Measurements from ENCODE around the gene OTUD5. TPM values are rescaled to one million over a fixed set of nuclear protein-coding genes. Genes with fewer than 3 reads are reported as not detected.

The OTUD5 gene
- total RNA-seq, 5 donors from 2014 or later (not counting 1 experiment from before 2014, with no cell fraction given) = 87.2 to 92.5 (median 89.7) TPM

DNA sequence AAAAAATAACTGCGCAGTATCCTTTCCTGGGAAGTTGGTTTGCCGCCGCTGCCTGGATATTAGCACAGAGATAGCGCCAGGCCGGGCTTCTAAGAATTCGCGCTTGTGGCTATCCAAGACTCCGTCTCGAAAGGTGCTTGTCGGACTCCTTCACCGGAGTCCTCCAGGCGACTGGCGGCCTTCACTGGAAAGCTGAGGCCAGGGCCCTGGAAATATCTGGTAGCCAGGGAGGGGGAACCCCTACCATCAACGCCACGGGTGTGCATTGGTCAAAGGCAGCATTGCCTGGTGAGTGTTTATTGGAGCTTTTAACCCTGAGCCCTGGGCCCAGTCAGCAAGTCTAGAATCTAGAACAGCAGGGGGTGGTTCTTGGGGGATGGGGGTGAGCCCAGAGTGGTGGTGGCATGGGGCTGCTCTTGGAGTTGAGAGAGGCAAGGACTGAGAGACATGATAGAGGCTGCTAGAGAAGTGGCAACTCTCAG is 38.0 kb downstream of the OTUD5 start:
- Histone ChIP-seq H3K27me3 (replicated peaks in 1 of 2; ENCODE audit: control insufficient read depth in 2 of 2, extremely low read depth in 1 of 2, insufficient read depth in 2 of 2, low read length in 1 of 2) (no peaks in the 10 kb centered on the region), H3K4me1 (ENCODE audit: control insufficient read depth in 1 of 2, extremely low read depth in 1 of 2, insufficient read depth in 2 of 2, low read length in 2 of 2) (peaks cover 20 to 68% of the 10 kb centered on the region in 2 experiments), H3K27ac (ENCODE audit: low read length) (peak overlapping the region; percentile 92), H3K9me3 (no peaks in the 10 kb centered on the region), H3K36me3 (ENCODE audit: control insufficient read depth in 2 of 2, extremely low read depth in 1 of 2, insufficient read depth in 1 of 2, low read length in 1 of 2) (peaks cover 0 to 40% of the 10 kb centered on the region in 2 donors), H3K4me3 (ENCODE audit: control insufficient read depth in 1 of 2, extremely low read depth in 1 of 2, low read length in 1 of 2) (peak overlapping the region; percentile 74 to 98)
- POLR2A ChIA-PET = interaction anchor here (0.6 to 1.0 kb wide), 4 partner anchors 17 to 271 kb away, joined by 3 to 13 read pairs (median 4); no protein-coding TSS in a partner anchor
- ATAC-seq (replicated peaks in 1 of 4) (peak; percentile 17 to 35 (median 29)), DNase-seq (peak in 26 of 35 experiments; percentile 25 to 70 (median 52))
- Mint-ChIP-seq H3K9me3 (no peaks in the 10 kb centered on the region), H3K4me3 (peak overlapping the region; percentile 86 to 97 (median 96)), H3K27ac (peak overlapping the region; percentile 74 to 98), H3K36me3 (peaks cover 33% of the 10 kb centered on the region), H3K27me3 (no peaks in the 10 kb centered on the region), H3K4me1 (peaks cover 62 to 73% (median 63%) of the 10 kb centered on the region in 3 donors)
- WGBS (ENCODE audit: insufficient coverage) = 2% methylated on average over 7 of the region's 15 CpGs
- CTCF ChIA-PET = interaction anchor here (0.6 to 0.7 kb wide), 4 partner anchors 12 to 169 kb away, joined by 3 to 7 read pairs (median 3); no protein-coding TSS in a partner anchor

DNA sequence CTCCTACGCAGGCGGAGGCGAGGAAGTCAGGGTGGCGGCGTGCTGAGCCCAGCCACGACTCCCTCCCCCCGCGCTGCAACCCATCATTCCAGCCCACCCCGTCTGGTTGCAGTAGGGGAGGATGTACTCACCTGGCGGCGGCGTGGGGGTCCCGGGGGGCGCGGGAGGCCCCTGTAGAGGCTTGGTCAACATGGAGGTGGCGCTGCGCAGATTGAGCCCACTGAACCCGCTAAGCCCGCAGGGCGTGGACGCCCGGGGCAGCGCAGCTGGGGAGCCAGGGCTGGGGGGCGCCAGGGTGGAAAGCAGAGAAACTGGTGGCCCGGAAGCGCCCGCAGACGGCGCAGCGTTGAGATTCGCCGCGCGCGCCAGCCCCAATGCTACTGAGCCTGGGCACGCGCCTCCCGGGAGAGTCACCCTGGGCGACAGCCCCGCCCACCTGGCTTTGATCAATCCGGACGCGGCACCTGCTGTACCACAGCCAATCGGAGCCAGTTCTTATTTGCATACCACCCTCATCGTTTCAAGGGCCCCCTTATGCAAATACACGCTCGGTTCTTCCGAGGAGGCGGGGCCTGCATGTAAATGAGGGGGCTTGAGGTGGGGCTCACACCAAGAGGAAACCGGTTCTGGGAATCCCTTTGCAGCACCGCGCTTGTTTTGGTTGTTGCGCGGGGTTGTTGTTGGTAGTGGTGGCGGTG is 38.6 kb downstream of the OTUD5 start, which contains the start of gene PIM2:
Gene PIM2, minus strand, starts transcription at position 382 of the 698 bp plus-strand sequence. Its CDS starts 190 bp downstream, at position 192.
- Mint-ChIP-seq H3K4me1 (peaks cover 62 to 73% (median 63%) of the 10 kb centered on the region in 3 donors), H3K4me3 (peak within 1 kb of the TSS; percentile 86 to 97 (median 96)), H3K27ac (peak within 1 kb of the TSS; percentile 74 to 98), H3K36me3 (peaks cover 33% of the 10 kb centered on the region), H3K27me3 (no peaks in the 10 kb centered on the region), H3K9me3 (no peaks in the 10 kb centered on the region)
- Histone ChIP-seq H3K4me3 (ENCODE audit: control insufficient read depth in 1 of 2, extremely low read depth in 1 of 2, low read length in 1 of 2) (peak within 1 kb of the TSS; percentile 75 to 98), H3K9me3 (no peaks in the 10 kb centered on the region), H3K36me3 (ENCODE audit: control insufficient read depth in 2 of 2, extremely low read depth in 1 of 2, insufficient read depth in 1 of 2, low read length in 1 of 2) (peaks cover 0 to 44% of the 10 kb centered on the region in 2 donors), H3K27me3 (replicated peaks in 1 of 2; ENCODE audit: control insufficient read depth in 2 of 2, extremely low read depth in 1 of 2, insufficient read depth in 2 of 2, low read length in 1 of 2) (no peaks in the 10 kb centered on the region), H3K27ac (ENCODE audit: low read length) (peak within 1 kb of the TSS; percentile 92), H3K4me1 (ENCODE audit: control insufficient read depth in 1 of 2, extremely low read depth in 1 of 2, insufficient read depth in 2 of 2, low read length in 2 of 2) (peaks cover 20 to 68% of the 10 kb centered on the region in 2 experiments)
- ATAC-seq (replicated peaks in 1 of 4) (peak; percentile 74 to 77 (median 76)), DNase-seq (peak; percentile 73 to 96 (median 92))
- CTCF ChIA-PET = interaction anchor here (0.6 to 0.7 kb wide), 4 partner anchors 11 to 169 kb away, joined by 3 to 7 read pairs (median 3); no protein-coding TSS in a partner anchor
- POLR2A ChIA-PET = interaction anchor here (0.6 to 1.0 kb wide), 3 partner anchors 17 to 272 kb away, joined by 3 to 13 read pairs (median 4); no protein-coding TSS in a partner anchor
- WGBS (ENCODE audit: insufficient coverage) = 0% methylated on average over 14 of the region's 55 CpGs

DNA sequence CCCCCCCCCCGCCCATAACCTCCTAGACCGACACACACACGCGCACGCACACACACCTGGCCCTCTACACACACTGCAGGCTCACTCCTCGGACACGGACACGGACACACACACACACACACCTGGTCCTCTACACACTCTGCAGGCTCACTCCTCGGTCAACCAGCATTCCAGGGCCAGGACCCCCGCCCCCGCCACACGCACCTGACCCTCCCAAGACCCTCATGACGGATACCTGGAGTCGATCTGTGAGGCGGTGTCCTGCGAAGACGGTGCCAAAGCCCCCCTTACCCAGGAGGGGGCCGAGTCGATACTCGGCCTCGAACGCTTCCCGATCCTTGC is 39.1 kb downstream of the OTUD5 start:
- WGBS (ENCODE audit: insufficient coverage) = 0% methylated on average over 4 of the region's 23 CpGs
- Histone ChIP-seq H3K27ac (ENCODE audit: low read length) (peak overlapping the region; percentile 80), H3K27me3 (replicated peaks in 1 of 2; ENCODE audit: control insufficient read depth in 2 of 2, extremely low read depth in 1 of 2, insufficient read depth in 2 of 2, low read length in 1 of 2) (no peaks in the 10 kb centered on the region), H3K9me3 (no peaks in the 10 kb centered on the region), H3K4me3 (ENCODE audit: control insufficient read depth in 1 of 2, extremely low read depth in 1 of 2, low read length in 1 of 2) (peak overlapping the region; percentile 75 to 98), H3K36me3 (ENCODE audit: control insufficient read depth in 2 of 2, extremely low read depth in 1 of 2, insufficient read depth in 1 of 2, low read length in 1 of 2) (peaks cover 0 to 44% of the 10 kb centered on the region in 2 donors), H3K4me1 (ENCODE audit: control insufficient read depth in 1 of 2, extremely low read depth in 1 of 2, insufficient read depth in 2 of 2, low read length in 2 of 2) (peaks cover 20 to 67% of the 10 kb centered on the region in 2 experiments)
- H3K9me3 Mint-ChIP-seq = no peaks in the 10 kb centered on the region
- H3K4me3 Mint-ChIP-seq = peak overlapping the region; percentile 86 to 97 (median 96)
- H3K4me1 Mint-ChIP-seq = peaks cover 64 to 76% (median 66%) of the 10 kb centered on the region in 3 donors
- H3K36me3 Mint-ChIP-seq = peaks cover 33% of the 10 kb centered on the region
- POLR2A ChIA-PET = no interaction called here
- H3K27ac Mint-ChIP-seq = peak overlapping the region; percentile 74 to 98
- ATAC-seq (replicated peaks in 1 of 4) (no peak), DNase-seq (no peak)
- CTCF ChIA-PET = no interaction called here
- H3K27me3 Mint-ChIP-seq = no peaks in the 10 kb centered on the region

DNA sequence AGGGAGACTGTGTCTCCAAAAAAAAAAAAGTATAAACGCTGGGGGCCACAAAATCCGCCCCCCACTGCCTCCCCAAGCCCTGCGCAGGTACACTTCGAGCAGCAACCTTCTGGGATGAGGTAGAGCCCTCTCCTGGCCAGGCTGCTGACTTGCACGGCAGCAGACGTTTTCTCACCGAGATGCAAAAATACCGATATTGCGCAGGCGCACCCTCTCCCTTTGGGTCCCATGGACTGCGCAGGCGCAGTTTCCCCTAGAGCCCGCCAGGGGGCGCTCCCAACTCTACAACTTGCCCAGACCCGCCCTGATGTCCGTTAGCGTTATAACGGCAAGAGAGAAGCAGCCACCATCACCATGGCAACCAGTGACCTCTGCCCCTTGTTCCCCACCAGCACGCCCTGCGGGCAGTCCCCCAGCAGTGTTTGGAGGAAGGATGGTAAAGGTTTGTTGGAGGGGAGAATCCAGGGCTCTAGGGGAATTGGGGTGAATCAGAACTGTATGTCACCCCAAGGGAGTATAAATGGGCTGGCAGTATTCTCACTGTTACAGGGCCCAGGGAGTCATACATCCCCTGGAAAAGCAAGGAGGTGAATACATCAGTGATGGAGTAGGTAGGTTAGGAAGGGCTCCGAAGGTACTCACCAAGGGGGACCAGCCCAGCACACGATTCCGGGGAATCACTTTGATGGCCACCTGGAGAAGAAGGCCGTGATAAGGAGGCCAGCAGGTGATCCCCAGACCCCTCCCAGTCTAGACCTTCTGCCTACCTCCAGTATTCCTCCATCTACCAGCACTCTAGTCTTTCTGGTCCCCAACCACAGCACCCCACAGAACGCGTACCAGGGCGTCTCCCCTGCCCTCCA is 40.0 kb downstream of the OTUD5 start:
- ChIA-PET POLR2A (interaction anchor here in 1 of 2 donors (0.6 kb wide), 1 partner anchor 116 kb away, joined by 3 read pairs; the partner anchor contains the start of gene HDAC6), CTCF (interaction anchor here (0.7 to 1.8 kb wide), 3 partner anchors 23 to 369 kb away, joined by 3 to 5 read pairs (median 3); no protein-coding TSS in a partner anchor)
- Mint-ChIP-seq H3K36me3 (peaks cover 30% of the 10 kb centered on the region), H3K4me3 (peak overlapping the region; percentile 86 to 97 (median 96)), H3K27ac (peak overlapping the region; percentile 74 to 97), H3K4me1 (peaks cover 62 to 75% (median 67%) of the 10 kb centered on the region in 3 donors), H3K27me3 (no peaks in the 10 kb centered on the region), H3K9me3 (no peaks in the 10 kb centered on the region)
- H3K9me3 ChIP-seq = no peaks in the 10 kb centered on the region
- peaks cover 20 to 67% of the 10 kb centered on the region in 2 experiments for H3K4me1 ChIP-seq (ENCODE audit: control insufficient read depth in 1 of 2, extremely low read depth in 1 of 2, insufficient read depth in 2 of 2, low read length in 2 of 2)
- H3K36me3 ChIP-seq (ENCODE audit: control insufficient read depth in 2 of 2, extremely low read depth in 1 of 2, insufficient read depth in 1 of 2, low read length in 1 of 2) = peaks cover 0 to 42% of the 10 kb centered on the region in 2 donors
- H3K27ac ChIP-seq (ENCODE audit: low read length) = peak overlapping the region; percentile 80
- DNase-seq = peak; percentile 80 to 91 (median 86)
- 0% methylated on average over 10 of the region's 27 CpGs for WGBS (ENCODE audit: insufficient coverage)
- H3K27me3 ChIP-seq (replicated peaks in 1 of 2; ENCODE audit: control insufficient read depth in 2 of 2, extremely low read depth in 1 of 2, insufficient read depth in 2 of 2, low read length in 1 of 2) = no peaks in the 10 kb centered on the region
- peak; percentile 28 to 38 (median 34) for ATAC-seq (replicated peaks in 1 of 4)
- peak overlapping the region; percentile 75 to 98 for H3K4me3 ChIP-seq (ENCODE audit: control insufficient read depth in 1 of 2, extremely low read depth in 1 of 2, low read length in 1 of 2)

DNA sequence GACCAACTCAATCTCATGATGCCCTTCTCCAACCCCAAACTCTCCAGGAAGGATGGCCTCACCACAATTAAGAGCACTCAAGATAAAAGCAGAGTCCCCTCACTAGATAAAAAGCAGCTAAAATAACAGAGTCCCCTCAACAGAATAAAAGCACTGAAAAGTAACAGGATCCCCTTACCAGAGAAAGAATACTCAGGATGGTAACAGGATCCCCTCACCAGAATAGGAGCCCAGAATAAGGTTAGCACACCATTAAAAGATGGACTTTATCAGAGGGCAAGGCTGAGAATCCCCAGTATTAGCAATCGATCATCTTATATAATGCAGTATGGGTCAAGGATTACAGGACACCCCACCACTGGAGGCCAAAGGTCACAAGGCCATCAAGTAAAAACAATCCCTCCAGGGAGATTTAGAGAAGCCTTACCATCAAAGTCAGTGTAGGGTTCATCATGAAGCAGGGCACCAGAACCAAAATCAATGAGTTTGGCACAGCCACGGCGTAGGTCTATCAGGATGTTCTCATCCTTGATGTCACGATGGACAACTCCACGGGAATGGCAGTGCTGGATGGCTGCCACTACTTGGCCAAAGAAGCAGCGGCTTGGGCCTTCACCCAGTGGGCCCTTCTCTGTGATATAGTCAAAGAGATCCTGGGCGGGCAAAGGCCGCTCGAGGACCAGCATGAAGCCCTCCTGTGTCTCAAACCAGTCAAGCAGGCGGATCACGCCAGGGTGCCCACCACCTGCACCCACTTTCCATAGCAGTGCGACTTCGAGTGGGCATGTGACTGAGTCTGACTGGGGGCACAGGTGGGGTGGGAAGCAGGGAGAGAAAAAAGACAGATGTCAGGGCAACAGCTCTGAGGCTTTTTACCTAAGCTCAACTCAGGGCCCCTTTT is 42.6 kb downstream of the OTUD5 start:
- CTCF ChIA-PET = interaction anchor here in 1 of 2 donors (1.8 kb wide), 1 partner anchor 25 kb away, joined by 5 read pairs; no protein-coding TSS in a partner anchor
- Mint-ChIP-seq H3K36me3 (peaks cover 26% of the 10 kb centered on the region), H3K27me3 (peaks cover 0 to 7% of the 10 kb centered on the region in 2 donors), H3K4me1 (peaks cover 58 to 71% (median 65%) of the 10 kb centered on the region in 3 donors), H3K4me3 (peak overlapping the region; percentile 86 to 97 (median 96)), H3K9me3 (no peaks in the 10 kb centered on the region), H3K27ac (peak overlapping the region; percentile 7 to 77)
- Histone ChIP-seq H3K27ac (ENCODE audit: low read length) (no peak overlapping the region), H3K4me1 (ENCODE audit: control insufficient read depth in 1 of 2, extremely low read depth in 1 of 2, insufficient read depth in 2 of 2, low read length in 2 of 2) (peaks cover 4 to 62% of the 10 kb centered on the region in 2 experiments), H3K36me3 (ENCODE audit: control insufficient read depth in 2 of 2, extremely low read depth in 1 of 2, insufficient read depth in 1 of 2, low read length in 1 of 2) (peaks cover 0 to 42% of the 10 kb centered on the region in 2 donors), H3K9me3 (no peaks in the 10 kb centered on the region), H3K27me3 (replicated peaks in 1 of 2; ENCODE audit: control insufficient read depth in 2 of 2, extremely low read depth in 1 of 2, insufficient read depth in 2 of 2, low read length in 1 of 2) (no peaks in the 10 kb centered on the region), H3K4me3 (ENCODE audit: control insufficient read depth in 1 of 2, extremely low read depth in 1 of 2, low read length in 1 of 2) (peak overlapping the region; percentile 46 to 98)
- POLR2A ChIA-PET = interaction anchor here in 1 of 2 donors (0.6 kb wide), 1 partner anchor 8 kb away, joined by 3 read pairs; no protein-coding TSS in a partner anchor
- ATAC-seq (replicated peaks in 1 of 4) = no peak
- no peak for DNase-seq
- WGBS (ENCODE audit: insufficient coverage) = 71% methylated on average over 5 of the region's 13 CpGs
